ENCODE measurements around the gene TENM4.

Gene TENM4

DNA sequence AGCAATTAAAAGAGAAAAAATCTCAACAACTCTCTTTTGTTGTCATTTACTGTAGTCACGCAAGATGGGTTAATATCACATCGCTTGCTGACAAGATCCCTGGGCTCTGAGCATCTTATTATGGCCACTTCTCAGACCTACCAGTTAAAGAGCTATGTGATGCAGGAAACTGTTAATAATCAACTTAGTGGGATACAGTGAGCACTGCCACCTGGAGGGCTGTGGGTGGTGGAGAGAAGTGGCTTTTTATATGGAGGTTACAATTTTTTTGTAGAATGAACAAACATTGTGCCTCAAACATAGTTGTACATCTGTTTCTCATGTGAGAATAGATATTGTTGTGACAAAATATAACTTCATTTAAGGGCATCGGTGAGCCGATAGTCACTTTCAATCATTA lies 181.0 kb downstream of the TENM4 start:
- H2AFZ ChIP-seq (ENCODE audit: low read depth, low read length): no peak overlapping the region
- no peaks in the 10 kb centered on the region for H3K36me3 ChIP-seq (ENCODE audit: insufficient read depth, low read length)
- ATAC-seq (ENCODE audit: insufficient read depth, low read depth) (no peak), DNase-seq (no peak)
- no peak overlapping the region for H3K4me3 ChIP-seq (ENCODE audit: low read depth in 1 of 2, low read length in 2 of 2)
- H3K4me1 ChIP-seq (ENCODE audit: insufficient read depth, low read length): no peaks in the 10 kb centered on the region
- no peak overlapping the region for H3K27ac ChIP-seq (ENCODE audit: low read length)
- H3K9me3 ChIP-seq (ENCODE audit: insufficient read depth, low read length, severe bottlenecking): no peaks in the 10 kb centered on the region
- no peak for TF ChIP-seq EZH2 (IDR thresholded peaks at IDR 0.05; ENCODE audit: borderline replicate concordance, low read depth, low read length, severe bottlenecking)
- TF ChIP-seq, protein P1, sequence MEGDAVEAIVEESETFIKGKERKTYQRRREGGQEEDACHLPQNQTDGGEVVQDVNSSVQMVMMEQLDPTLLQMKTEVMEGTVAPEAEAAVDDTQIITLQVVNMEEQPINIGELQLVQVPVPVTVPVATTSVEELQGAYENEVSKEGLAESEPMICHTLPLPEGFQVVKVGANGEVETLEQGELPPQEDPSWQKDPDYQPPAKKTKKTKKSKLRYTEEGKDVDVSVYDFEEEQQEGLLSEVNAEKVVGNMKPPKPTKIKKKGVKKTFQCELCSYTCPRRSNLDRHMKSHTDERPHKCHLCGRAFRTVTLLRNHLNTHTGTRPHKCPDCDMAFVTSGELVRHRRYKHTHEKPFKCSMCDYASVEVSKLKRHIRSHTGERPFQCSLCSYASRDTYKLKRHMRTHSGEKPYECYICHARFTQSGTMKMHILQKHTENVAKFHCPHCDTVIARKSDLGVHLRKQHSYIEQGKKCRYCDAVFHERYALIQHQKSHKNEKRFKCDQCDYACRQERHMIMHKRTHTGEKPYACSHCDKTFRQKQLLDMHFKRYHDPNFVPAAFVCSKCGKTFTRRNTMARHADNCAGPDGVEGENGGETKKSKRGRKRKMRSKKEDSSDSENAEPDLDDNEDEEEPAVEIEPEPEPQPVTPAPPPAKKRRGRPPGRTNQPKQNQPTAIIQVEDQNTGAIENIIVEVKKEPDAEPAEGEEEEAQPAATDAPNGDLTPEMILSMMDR (IDR thresholded peaks at IDR 0.05; ENCODE audit: borderline replicate concordance, extremely low read depth, low read length, poor library complexity, severe bottlenecking): no peak
- no peaks in the 10 kb centered on the region for H3K79me2 ChIP-seq (ENCODE audit: insufficient read depth, low read length)
- H4K20me1 ChIP-seq (ENCODE audit: insufficient read depth, low read length): no peaks in the 10 kb centered on the region
- no peaks in the 10 kb centered on the region for H3K27me3 ChIP-seq (ENCODE audit: insufficient read depth, low read length, poor library complexity)
- no peak overlapping the region for H3K9ac ChIP-seq (ENCODE audit: low read depth, low read length)
- H3K4me2 ChIP-seq (ENCODE audit: insufficient read depth, low read length): no peak overlapping the region

- no peak for ATAC-seq (ENCODE audit: insufficient read depth, low read depth)
- Histone ChIP-seq H3K9me3 (ENCODE audit: insufficient read depth, low read length, severe bottlenecking) (no peaks in the 10 kb centered on the region), H3K9ac (ENCODE audit: low read depth, low read length) (no peak overlapping the region), H3K79me2 (ENCODE audit: insufficient read depth, low read length) (no peaks in the 10 kb centered on the region), H2AFZ (ENCODE audit: low read depth, low read length) (no peak overlapping the region), H3K4me3 (ENCODE audit: low read depth in 1 of 2, low read length in 2 of 2) (no peak overlapping the region), H3K27ac (ENCODE audit: low read length) (no peak overlapping the region), H4K20me1 (ENCODE audit: insufficient read depth, low read length) (no peaks in the 10 kb centered on the region), H3K4me2 (ENCODE audit: insufficient read depth, low read length) (no peak overlapping the region), H3K27me3 (ENCODE audit: insufficient read depth, low read length, poor library complexity) (no peaks in the 10 kb centered on the region), H3K4me1 (ENCODE audit: insufficient read depth, low read length) (no peaks in the 10 kb centered on the region), H3K36me3 (ENCODE audit: insufficient read depth, low read length) (no peaks in the 10 kb centered on the region)
- DNase-seq: no peak
- TF ChIP-seq EZH2 (IDR thresholded peaks at IDR 0.05; ENCODE audit: borderline replicate concordance, low read depth, low read length, severe bottlenecking): no peak
- TF ChIP-seq, protein P1 (IDR thresholded peaks at IDR 0.05; ENCODE audit: borderline replicate concordance, extremely low read depth, low read length, poor library complexity, severe bottlenecking): no peak
Measured at GRCh38 chr11:79258576-79258975, 182.3 kb downstream of the TENM4 start.

DNA sequence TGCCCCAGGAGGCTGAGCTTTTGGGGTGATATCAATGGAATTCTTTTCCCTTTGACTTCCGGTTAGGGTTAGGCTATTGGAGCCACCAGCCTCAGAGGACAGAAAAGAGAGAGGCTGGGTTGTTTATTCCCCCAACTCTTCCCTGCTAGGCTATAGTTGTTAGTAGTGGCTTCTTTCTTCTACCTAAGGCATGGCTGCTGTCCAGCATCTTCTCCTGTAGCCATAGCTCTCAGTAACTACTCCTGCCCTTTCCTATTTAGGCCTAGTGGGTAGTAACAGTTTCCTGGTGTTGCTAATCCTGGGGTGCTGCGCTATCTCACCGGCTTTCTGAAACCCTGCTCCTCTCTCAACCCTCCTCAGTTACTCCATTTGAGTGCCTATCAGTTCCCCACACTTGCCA lies 184.9 kb downstream of the TENM4 start:
- no peak for DNase-seq
- no peak overlapping the region for H3K4me2 ChIP-seq (ENCODE audit: insufficient read depth, low read length)
- H3K36me3 ChIP-seq (ENCODE audit: insufficient read depth, low read length): no peaks in the 10 kb centered on the region
- H3K4me1 ChIP-seq (ENCODE audit: insufficient read depth, low read length): no peaks in the 10 kb centered on the region
- no peaks in the 10 kb centered on the region for H3K27me3 ChIP-seq (ENCODE audit: insufficient read depth, low read length, poor library complexity)
- TF ChIP-seq, protein P1 (IDR thresholded peaks at IDR 0.05; ENCODE audit: borderline replicate concordance, extremely low read depth, low read length, poor library complexity, severe bottlenecking): no peak
- no peak for TF ChIP-seq EZH2 (IDR thresholded peaks at IDR 0.05; ENCODE audit: borderline replicate concordance, low read depth, low read length, severe bottlenecking)
- no peak overlapping the region for H2AFZ ChIP-seq (ENCODE audit: low read depth, low read length)
- no peaks in the 10 kb centered on the region for H3K79me2 ChIP-seq (ENCODE audit: insufficient read depth, low read length)
- ATAC-seq (ENCODE audit: insufficient read depth, low read depth): no peak
- H3K9me3 ChIP-seq (ENCODE audit: insufficient read depth, low read length, severe bottlenecking): no peaks in the 10 kb centered on the region
- no peak overlapping the region for H3K4me3 ChIP-seq (ENCODE audit: low read depth in 1 of 2, low read length in 2 of 2)
- H4K20me1 ChIP-seq (ENCODE audit: insufficient read depth, low read length): no peaks in the 10 kb centered on the region
- no peak overlapping the region for H3K9ac ChIP-seq (ENCODE audit: low read depth, low read length)
- no peak overlapping the region for H3K27ac ChIP-seq (ENCODE audit: low read length)

DNA sequence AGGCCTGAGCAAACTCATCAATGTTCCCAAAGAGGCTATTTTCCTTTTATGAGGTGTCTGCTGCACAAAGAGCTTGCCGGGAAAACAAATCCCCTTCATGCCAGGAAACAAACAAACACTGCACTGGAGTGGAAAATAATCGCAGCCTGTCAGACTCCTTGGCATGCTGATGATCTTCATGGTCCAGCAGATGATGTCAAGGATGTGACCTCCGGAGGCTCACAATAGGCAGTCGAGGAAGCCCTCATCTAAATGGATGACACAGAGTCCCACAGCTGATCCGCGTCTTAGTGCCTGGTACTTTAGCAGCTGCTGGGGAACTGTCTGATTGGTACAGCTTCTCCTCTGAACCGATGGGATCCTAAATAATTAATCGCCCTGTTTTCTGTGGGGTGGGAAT lies 187.6 kb downstream of the TENM4 start:
- H3K9me3 ChIP-seq (ENCODE audit: insufficient read depth, low read length, severe bottlenecking): no peaks in the 10 kb centered on the region
- no peak overlapping the region for H3K4me2 ChIP-seq (ENCODE audit: insufficient read depth, low read length)
- no peak for TF ChIP-seq EZH2 (IDR thresholded peaks at IDR 0.05; ENCODE audit: borderline replicate concordance, low read depth, low read length, severe bottlenecking)
- TF ChIP-seq, protein P1 (IDR thresholded peaks at IDR 0.05; ENCODE audit: borderline replicate concordance, extremely low read depth, low read length, poor library complexity, severe bottlenecking): no peak
- H3K4me3 ChIP-seq (ENCODE audit: low read depth in 1 of 2, low read length in 2 of 2): no peak overlapping the region
- no peaks in the 10 kb centered on the region for H3K79me2 ChIP-seq (ENCODE audit: insufficient read depth, low read length)
- ATAC-seq (ENCODE audit: insufficient read depth, low read depth) (no peak), DNase-seq (no peak)
- no peaks in the 10 kb centered on the region for H3K36me3 ChIP-seq (ENCODE audit: insufficient read depth, low read length)
- H4K20me1 ChIP-seq (ENCODE audit: insufficient read depth, low read length): no peaks in the 10 kb centered on the region
- H2AFZ ChIP-seq (ENCODE audit: low read depth, low read length): no peak overlapping the region
- H3K27ac ChIP-seq (ENCODE audit: low read length): no peak overlapping the region
- H3K27me3 ChIP-seq (ENCODE audit: insufficient read depth, low read length, poor library complexity): peaks cover 2% of the 10 kb centered on the region
- no peaks in the 10 kb centered on the region for H3K4me1 ChIP-seq (ENCODE audit: insufficient read depth, low read length)
- H3K9ac ChIP-seq (ENCODE audit: low read depth, low read length): no peak overlapping the region

Measured in DND-41 (cell line).